ENCODE data around the gene GSTM2.

GRCh38 chr1:109634771-109635750 is 32.8 kb upstream of the GSTM2 start:
- TF ChIP-seq POLR2A (IDR thresholded peaks at IDR 0.05): no peak
- TF ChIP-seq CTCF (IDR thresholded peaks at IDR 0.05): no peak

All from adrenal gland (tissue), 5 donors.